Gastrocnemius medialis (tissue), 4 donors: Measurements from ENCODE around the gene ECE1. TPM values are rescaled to one million over a fixed set of nuclear protein-coding genes. Genes with fewer than 3 reads are reported as not detected.

Experiments used
- ATAC-seq, 2 donors: fragments of 150-250 bp; one replicate each; pipeline ENCODE4 v1.9.1; 2016
- DNase-seq, 2 donors: peaks; one replicate each; pipeline ENCODE4 v3.0.0-alpha.2; 2019
- H3K27ac ChIP-seq, 4 donors: fragments of 200-600 bp; sonication (generic); 1 replicate in 1 of 4; 2 replicates in 3 of 4; pipeline ENCODE4 v1.5.1; 2016 to 2018; ENCODE audit warnings: mild to moderate bottlenecking in 2 of 4, moderate library complexity in 1 of 4
- H3K27me3 ChIP-seq, 3 donors: fragments of 200-600 bp; sonication (generic) in 2 of 3; 1 replicate in 1 of 3; 2 replicates in 2 of 3; pipeline versions ENCODE4 v1.5.1 to v1.6.0; 2016 to 2019; ENCODE audit warnings: mild to moderate bottlenecking in 1 of 3, moderate library complexity in 1 of 3
- H3K36me3 ChIP-seq, 2 donors: fragments of 200-600 bp; sonication (generic) in 1 of 2; one replicate each; pipeline ENCODE4 v1.5.1; 2017 to 2018
- H3K4me1 ChIP-seq, 2 donors: fragments of 200-600 bp; sonication (generic) in 1 of 2; one replicate each; pipeline ENCODE4 v1.5.1; 2016 to 2017; ENCODE audit warnings: mild to moderate bottlenecking in 2 of 2
- H3K4me3 ChIP-seq, 4 donors: fragments of 200-600 bp; sonication (generic) in 3 of 4; 1 replicate in 1 of 4; 2 replicates in 3 of 4; pipeline ENCODE4 v1.5.1; 2016 to 2019; ENCODE audit warnings: mild to moderate bottlenecking in 2 of 4
- H3K9me3 ChIP-seq, 3 donors: fragments of 200-600 bp; sonication (generic) in 2 of 3; 1 replicate in 1 of 3; 2 replicates in 2 of 3; pipeline ENCODE4 v1.5.1; 2016 to 2019
- CTCF ChIP-seq, 5 experiments: fragments of 450-650 bp in 3 of 5; fragments of 200-600 bp in 2 of 5; sonication (generic) in 2 of 5; IDR thresholded peaks in 4 of 5; conservative IDR thresholded peaks in 1 of 5; 1 replicate in 4 of 5; 2 replicates in 1 of 5; pipeline ENCODE4 v1.5.1; 2016 to 2019; ENCODE audit warnings: antibody characterized with exemption in 5 of 5, mild to moderate bottlenecking in 3 of 5, moderate library complexity in 3 of 5
- POLR2A ChIP-seq, 2 donors: fragments of 450-650 bp; IDR thresholded peaks; one replicate each; pipeline ENCODE4 v1.6.1; 2017; ENCODE audit warnings: antibody characterized with exemption in 2 of 2, mild to moderate bottlenecking in 2 of 2, moderate library complexity in 2 of 2
- in situ Hi-C, 4 donors: fragments of 200-750 bp; cut with MboI; loops; one replicate each; pipeline versions ENCODE4 v1.15.0 to v1.8.0; 2017; ENCODE audit warnings: low sequenced_read_pairs in 4 of 4
- intact Hi-C: fragments of 100-400 bp; cut with DNase I; formaldehyde crosslinking; loops from one replicate; pipeline ENCODE4 v1.15.1; 2023; ENCODE audit warnings: low total_unique reads
- total RNA-seq, 4 donors: library from RNA; depleted of rRNA; stranded (reverse); fragments of >200 nt; gene quantifications; one replicate each; pipeline versions ENCODE4 v1.1.0 to v1.2.3, GENCODE V29; 2016

ECE1 gene
- total RNA-seq, 4 donors from 2014 or later: 17.1 to 39.9 (median 26.7) TPM

- no peak for ATAC-seq
- intact Hi-C loops (no loop called here), in situ Hi-C loops (no loop called here)
- H3K27me3 ChIP-seq: no peaks in the 10 kb centered on the region
- DNase-seq: no peak
- no peaks in the 10 kb centered on the region for H3K36me3 ChIP-seq
- no peak overlapping the region for H3K4me3 ChIP-seq
- TF ChIP-seq POLR2A (IDR thresholded peaks at IDR 0.05) (no peak), CTCF (IDR thresholded peaks at IDR 0.05 in 4 of 5, conservative IDR thresholded peaks at IDR 0.05 in 1 of 5) (no peak)
- peaks cover 6 to 8% of the 10 kb centered on the region in 2 donors for H3K4me1 ChIP-seq
- H3K9me3 ChIP-seq: no peaks in the 10 kb centered on the region
- H3K27ac ChIP-seq: no peak overlapping the region
These were observed 11.7 kb upstream of the ECE1 start for GRCh38 chr1:21301794-21302440.

- Histone ChIP-seq H3K27me3 (no peaks in the 10 kb centered on the region), H3K9me3 (no peaks in the 10 kb centered on the region), H3K4me3 (no peak overlapping the region), H3K36me3 (no peaks in the 10 kb centered on the region), H3K4me1 (peaks cover 6 to 8% of the 10 kb centered on the region in 2 donors), H3K27ac (peak overlapping the region in 1 of 4 donors; percentile 5)
- ATAC-seq: no peak
- no peak for DNase-seq
- TF ChIP-seq POLR2A (IDR thresholded peaks at IDR 0.05): no peak
- no peak for TF ChIP-seq CTCF (IDR thresholded peaks at IDR 0.05 in 4 of 5, conservative IDR thresholded peaks at IDR 0.05 in 1 of 5)
- intact Hi-C loops (no loop called here), in situ Hi-C loops (no loop called here)
These were observed 10.5 kb upstream of the ECE1 start for GRCh38 chr1:21300774-21301173.

- Histone ChIP-seq H3K9me3 (no peaks in the 10 kb centered on the region), H3K4me3 (no peak overlapping the region), H3K36me3 (no peaks in the 10 kb centered on the region), H3K27me3 (no peaks in the 10 kb centered on the region), H3K4me1 (peaks cover 6 to 8% of the 10 kb centered on the region in 2 donors), H3K27ac (peak overlapping the region in 1 of 4 donors; percentile 18)
- TF ChIP-seq POLR2A (IDR thresholded peaks at IDR 0.05) (no peak), CTCF (IDR thresholded peaks at IDR 0.05 in 4 of 5, conservative IDR thresholded peaks at IDR 0.05 in 1 of 5) (no peak)
- in situ Hi-C loops: no loop called here
- DNase-seq (no peak), ATAC-seq (no peak)
- intact Hi-C loops: no loop called here
These were observed 9.6 kb upstream of the ECE1 start for GRCh38 chr1:21299780-21300395.

- intact Hi-C loops (no loop called here), in situ Hi-C loops (no loop called here)
- Histone ChIP-seq H3K4me1 (peaks cover 11 to 14% of the 10 kb centered on the region in 2 donors), H3K36me3 (no peaks in the 10 kb centered on the region), H3K27ac (peak overlapping the region in 1 of 4 donors; percentile 18), H3K4me3 (no peak overlapping the region), H3K9me3 (no peaks in the 10 kb centered on the region), H3K27me3 (no peaks in the 10 kb centered on the region)
- TF ChIP-seq CTCF (IDR thresholded peaks at IDR 0.05 in 4 of 5, conservative IDR thresholded peaks at IDR 0.05 in 1 of 5) (no peak), POLR2A (IDR thresholded peaks at IDR 0.05) (no peak)
- DNase-seq (no peak), ATAC-seq (no peak)
These were observed 8.7 kb upstream of the ECE1 start for GRCh38 chr1:21298981-21299391.
